ENCODE measurements around the gene KLHDC7B.

KLHDC7B gene

DNA sequence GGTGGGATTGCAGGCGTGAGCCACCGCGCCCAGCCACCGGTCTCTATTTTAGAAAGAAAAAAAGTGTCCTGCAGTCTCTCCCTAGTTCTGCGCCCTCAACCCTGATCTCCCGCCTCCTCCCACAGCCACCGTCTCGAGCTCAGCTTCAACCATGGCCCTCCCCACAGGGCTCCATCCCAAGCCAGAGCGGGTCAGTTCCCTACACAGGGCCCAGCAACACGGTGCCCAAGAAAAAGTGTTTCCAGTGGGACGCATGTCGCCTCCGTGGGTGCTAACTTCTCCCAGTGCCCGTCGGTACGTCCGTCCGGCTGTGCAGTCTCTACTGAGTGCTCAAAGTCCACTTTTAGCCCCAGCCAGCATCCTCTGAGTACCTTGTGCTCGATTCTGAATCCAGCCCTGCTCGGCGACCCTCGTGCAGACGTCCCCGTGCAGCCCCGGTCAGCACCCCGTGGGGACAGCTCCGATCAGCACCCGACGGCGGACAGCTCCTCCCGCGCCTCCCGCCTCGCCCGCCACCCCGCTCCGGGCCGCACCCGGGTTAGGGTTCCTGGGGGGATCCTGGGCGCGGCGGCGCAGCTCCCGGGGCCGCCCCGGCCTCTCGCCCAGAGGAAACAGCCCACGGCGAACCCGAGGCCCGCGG lies 54.2 kb downstream of the KLHDC7B start:
- Histone ChIP-seq H3K27me3 (ENCODE audit: insufficient read depth, poor library complexity, severe bottlenecking) (peaks cover 20% of the 10 kb centered on the region), H3K4me3 (replicated peaks; ENCODE audit: insufficient read depth, low read length) (no peak overlapping the region), H3K27ac (replicated peaks) (no peak overlapping the region)
- DNase-seq (ENCODE audit: low read depth in 1 of 2, low spot score in 1 of 2): peak in 1 of 2 experiments; percentile 25
- TF ChIP-seq, protein P1, sequence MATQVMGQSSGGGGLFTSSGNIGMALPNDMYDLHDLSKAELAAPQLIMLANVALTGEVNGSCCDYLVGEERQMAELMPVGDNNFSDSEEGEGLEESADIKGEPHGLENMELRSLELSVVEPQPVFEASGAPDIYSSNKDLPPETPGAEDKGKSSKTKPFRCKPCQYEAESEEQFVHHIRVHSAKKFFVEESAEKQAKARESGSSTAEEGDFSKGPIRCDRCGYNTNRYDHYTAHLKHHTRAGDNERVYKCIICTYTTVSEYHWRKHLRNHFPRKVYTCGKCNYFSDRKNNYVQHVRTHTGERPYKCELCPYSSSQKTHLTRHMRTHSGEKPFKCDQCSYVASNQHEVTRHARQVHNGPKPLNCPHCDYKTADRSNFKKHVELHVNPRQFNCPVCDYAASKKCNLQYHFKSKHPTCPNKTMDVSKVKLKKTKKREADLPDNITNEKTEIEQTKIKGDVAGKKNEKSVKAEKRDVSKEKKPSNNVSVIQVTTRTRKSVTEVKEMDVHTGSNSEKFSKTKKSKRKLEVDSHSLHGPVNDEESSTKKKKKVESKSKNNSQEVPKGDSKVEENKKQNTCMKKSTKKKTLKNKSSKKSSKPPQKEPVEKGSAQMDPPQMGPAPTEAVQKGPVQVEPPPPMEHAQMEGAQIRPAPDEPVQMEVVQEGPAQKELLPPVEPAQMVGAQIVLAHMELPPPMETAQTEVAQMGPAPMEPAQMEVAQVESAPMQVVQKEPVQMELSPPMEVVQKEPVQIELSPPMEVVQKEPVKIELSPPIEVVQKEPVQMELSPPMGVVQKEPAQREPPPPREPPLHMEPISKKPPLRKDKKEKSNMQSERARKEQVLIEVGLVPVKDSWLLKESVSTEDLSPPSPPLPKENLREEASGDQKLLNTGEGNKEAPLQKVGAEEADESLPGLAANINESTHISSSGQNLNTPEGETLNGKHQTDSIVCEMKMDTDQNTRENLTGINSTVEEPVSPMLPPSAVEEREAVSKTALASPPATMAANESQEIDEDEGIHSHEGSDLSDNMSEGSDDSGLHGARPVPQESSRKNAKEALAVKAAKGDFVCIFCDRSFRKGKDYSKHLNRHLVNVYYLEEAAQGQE (IDR thresholded peaks at IDR 0.05; ENCODE audit: insufficient replicate concordance, low read depth): peak; percentile 99
- no peak for TF ChIP-seq POLR2AphosphoS5 (IDR thresholded peaks at IDR 0.05; ENCODE audit: low read depth)

DNA sequence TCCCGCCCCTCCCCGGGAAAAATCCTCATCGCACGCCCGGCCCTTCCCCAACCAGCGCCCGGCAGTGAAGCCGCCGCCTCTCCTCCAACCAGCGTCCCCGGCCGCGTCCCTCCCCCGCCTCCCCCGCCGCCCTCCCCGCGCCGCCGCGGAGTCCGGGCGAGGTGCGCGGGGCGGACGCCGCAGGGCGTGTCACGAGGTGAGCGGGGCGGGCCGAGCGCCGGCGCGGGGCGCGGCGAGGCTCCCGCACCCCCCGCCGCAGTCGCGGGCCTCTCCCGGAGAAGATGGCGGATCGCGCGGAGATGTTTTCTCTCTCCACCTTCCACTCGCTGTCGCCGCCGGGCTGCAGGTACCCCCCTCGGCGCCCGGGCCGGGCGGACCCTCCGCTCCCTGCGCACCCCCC lies 54.8 kb downstream of the KLHDC7B start, which contains the start of gene MAPK8IP2:
Gene MAPK8IP2 (plus strand): TSS at position 256 of the 400 bp plus-strand sequence. CDS start 26 bp downstream, at position 282.
- TF ChIP-seq GABPA (IDR thresholded peaks at IDR 0.05; ENCODE audit: low read depth) (no peak), SPI1 (IDR thresholded peaks at IDR 0.05; ENCODE audit: borderline replicate concordance, low read depth) (no peak)
- TF ChIP-seq, protein P2, sequence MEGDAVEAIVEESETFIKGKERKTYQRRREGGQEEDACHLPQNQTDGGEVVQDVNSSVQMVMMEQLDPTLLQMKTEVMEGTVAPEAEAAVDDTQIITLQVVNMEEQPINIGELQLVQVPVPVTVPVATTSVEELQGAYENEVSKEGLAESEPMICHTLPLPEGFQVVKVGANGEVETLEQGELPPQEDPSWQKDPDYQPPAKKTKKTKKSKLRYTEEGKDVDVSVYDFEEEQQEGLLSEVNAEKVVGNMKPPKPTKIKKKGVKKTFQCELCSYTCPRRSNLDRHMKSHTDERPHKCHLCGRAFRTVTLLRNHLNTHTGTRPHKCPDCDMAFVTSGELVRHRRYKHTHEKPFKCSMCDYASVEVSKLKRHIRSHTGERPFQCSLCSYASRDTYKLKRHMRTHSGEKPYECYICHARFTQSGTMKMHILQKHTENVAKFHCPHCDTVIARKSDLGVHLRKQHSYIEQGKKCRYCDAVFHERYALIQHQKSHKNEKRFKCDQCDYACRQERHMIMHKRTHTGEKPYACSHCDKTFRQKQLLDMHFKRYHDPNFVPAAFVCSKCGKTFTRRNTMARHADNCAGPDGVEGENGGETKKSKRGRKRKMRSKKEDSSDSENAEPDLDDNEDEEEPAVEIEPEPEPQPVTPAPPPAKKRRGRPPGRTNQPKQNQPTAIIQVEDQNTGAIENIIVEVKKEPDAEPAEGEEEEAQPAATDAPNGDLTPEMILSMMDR (IDR thresholded peaks at IDR 0.05; ENCODE audit: insufficient read depth, low read length): no peak
- no peak for DNase-seq (ENCODE audit: low read depth in 1 of 2, low spot score in 1 of 2)
- Histone ChIP-seq H3K27ac (replicated peaks) (no peak within 1 kb of the TSS), H3K27me3 (ENCODE audit: insufficient read depth, poor library complexity, severe bottlenecking) (peaks cover 25% of the 10 kb centered on the region), H3K4me3 (replicated peaks; ENCODE audit: insufficient read depth, low read length) (no peak within 1 kb of the TSS)

Data from HL-60 (cell line).